VCaP (cell line): ENCODE measurements around the gene LIMS1.
A peak's percentile ranks its signal among the peaks of the same experiment; 100 is the strongest.
"Not testable (repeated sequence)": the region's sequence is repeated elsewhere in the genome, so short reads cannot be mapped to it uniquely, and the experiment has no call there.

Source experiments
- H3K27ac ChIP-seq: fragments of 450-650 bp; 2 replicates; pipeline ENCODE4 v1.5.1; 2017
- CTCF ChIP-seq: fragments of 450-650 bp; conservative IDR thresholded peaks from 2 replicates; pipeline ENCODE4 v1.5.1; 2017; ENCODE audit warnings: mild to moderate bottlenecking, moderate library complexity

LIMS1 gene

GRCh38 chr2:108542071-108542470, 7.8 kb downstream of the LIMS1 start:
- H3K27ac ChIP-seq, result no peak overlapping the region
- no peak for TF ChIP-seq CTCF

- no peak for TF ChIP-seq CTCF
- H3K27ac ChIP-seq, result no peak overlapping the region
Observed at GRCh38 chr2:108547606-108548005, 13.3 kb downstream of the LIMS1 start.

GRCh38 chr2:108548208-108549003, 14.1 kb downstream of the LIMS1 start:
- TF ChIP-seq CTCF, result no peak
- H3K27ac ChIP-seq, result no peak overlapping the region

GRCh38 chr2:108552566-108552965, 18.3 kb downstream of the LIMS1 start:
- no peak for TF ChIP-seq CTCF
- H3K27ac ChIP-seq, result peak overlapping the region; percentile 64

- H3K27ac ChIP-seq, result peak overlapping the region; percentile 64
- no peak for TF ChIP-seq CTCF
Observed at GRCh38 chr2:108553209-108553919, 19.1 kb downstream of the LIMS1 start.

- TF ChIP-seq CTCF, result no peak
- peak overlapping the region; percentile 64 for H3K27ac ChIP-seq
Observed at GRCh38 chr2:108554528-108554927, 20.3 kb downstream of the LIMS1 start.

- TF ChIP-seq CTCF, result no peak
Observed at GRCh38 chr2:108555572-108555971, 21.3 kb downstream of the LIMS1 start.

GRCh38 chr2:108556581-108556980, 22.3 kb downstream of the LIMS1 start:
- H3K27ac ChIP-seq, result not testable (repeated sequence)

More at GRCh38 chr2:108555572-108555971, 21.3 kb downstream of the LIMS1 start:
- H3K27ac ChIP-seq, result peak overlapping the region; percentile 64; the same call in 1 of the 2 replicates
